Left lung (tissue), 10 donors: Measurements from ENCODE around the gene TRIM46. TPM values are rescaled to one million over a fixed set of nuclear protein-coding genes. Genes with fewer than 3 reads are reported as not detected.
A peak's percentile ranks its signal among the peaks of the same experiment; 100 is the strongest.

ENCODE experiments used
- ATAC-seq: fragments of 200-7000 bp; cut with Tn5 transposase; one replicate; pipeline ENCODE4 v1.9.1; 2020; ENCODE audit warnings: moderate library complexity
- DNase-seq, 4 donors: peaks; one replicate each; pipeline ENCODE4 v3.0.0-alpha.2; 2013 to 2020
- H3K27ac ChIP-seq, 2 donors: fragments of 200-600 bp; sonication (generic) in 1 of 2; one replicate each; pipeline versions ENCODE4 v1.5.0 to v1.8.0; 2020 to 2021
- H3K27me3 ChIP-seq, 2 donors: fragments of 200-600 bp; sonication (generic) in 1 of 2; one replicate each; pipeline versions ENCODE4 v1.5.0 to v1.8.0; 2020 to 2021
- H3K36me3 ChIP-seq, 2 donors: fragments of 200-600 bp; sonication (generic) in 1 of 2; one replicate each; pipeline versions ENCODE4 v1.5.0 to v1.8.0; 2020 to 2021
- H3K4me1 ChIP-seq, 2 donors: fragments of 200-600 bp; one replicate each; pipeline ENCODE4 v1.8.0; 2021
- H3K4me3 ChIP-seq, 2 donors: fragments of 200-600 bp; sonication (generic) in 1 of 2; one replicate each; pipeline versions ENCODE4 v1.5.0 to v1.8.0; 2020 to 2021; ENCODE audit warnings: mild to moderate bottlenecking in 1 of 2
- H3K9me3 ChIP-seq, 2 donors: fragments of 200-600 bp; sonication (generic) in 1 of 2; one replicate each; pipeline versions ENCODE4 v1.5.0 to v1.8.0; 2020 to 2021
- intact Hi-C, 2 donors: fragments of 100-400 bp; cut with DNase I; formaldehyde crosslinking; loops; one replicate each; pipeline versions ENCODE4 v1.11.2 to v1.14.2; 2022
- polyA plus RNA-seq, 6 donors: library from polyadenylated mRNA; unstranded; fragments of 120-200 nt; gene quantifications; one replicate each; pipeline ENCODE4 v1.2.1, GENCODE V29; 2013; ENCODE audit not compliant: insufficient read length in 6 of 6
- total RNA-seq, 2 donors: library from RNA; stranded (reverse); fragmentation: NEBNext Ultra II Directional; extraction: Animal tissue kit (Norgen Biotek cat#: 25700); gene quantifications; one replicate each; pipeline ENCODE4 v1.2.1, GENCODE V29; 2021
- TF ChIP-seq, protein P1 (sequence below), 2 donors: fragments of 200-600 bp; sonication (generic) in 1 of 2; IDR thresholded peaks; one replicate each; pipeline versions ENCODE4 v1.5.0 to v1.8.0; 2021; ENCODE audit warnings: antibody characterized with exemption in 2 of 2
- donor health status: DM: no; HTN: yes; CAD: no.
- donor health status: DM: no; HTN: no; CAD: no.

TRIM46 gene
- total and polyA plus RNA-seq, 8 donors = 0.45 to 6.2 (median 4.2) TPM

DNA sequence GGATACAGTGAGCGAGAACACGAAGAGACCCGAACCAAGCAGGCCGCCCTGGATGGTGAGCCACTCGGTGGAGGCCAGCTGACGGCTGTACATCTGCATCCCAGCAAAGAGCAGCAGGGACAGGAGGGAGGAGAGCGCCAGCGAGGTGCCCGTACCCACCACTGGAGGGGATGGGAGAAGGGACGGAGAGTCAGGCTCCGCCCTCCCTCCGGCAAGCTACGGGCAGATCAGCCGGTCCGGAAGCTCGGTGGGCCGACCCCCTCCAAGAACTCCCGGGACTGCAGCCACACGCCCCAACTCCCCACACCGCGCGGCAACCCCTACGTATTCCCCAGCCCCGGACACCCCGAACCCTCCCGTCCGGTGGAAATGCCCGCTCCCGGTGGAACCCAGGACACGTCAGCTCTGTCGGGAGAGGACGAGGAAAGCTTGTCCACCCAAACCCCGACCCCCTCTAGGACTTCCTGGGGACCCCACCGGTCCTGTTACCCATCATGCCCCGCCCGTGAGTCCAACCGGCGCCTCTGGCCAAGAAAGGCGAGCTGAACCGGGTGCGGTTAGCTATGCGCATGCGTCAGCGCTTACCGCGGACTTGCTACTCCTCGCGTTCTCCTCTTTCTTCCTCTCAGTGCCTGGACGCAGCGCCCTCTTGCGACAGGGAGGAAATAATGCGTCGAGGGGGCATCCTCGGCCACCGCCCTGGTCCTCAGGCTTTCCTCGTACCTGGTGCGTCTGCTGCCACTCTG is 744 bp upstream of the TRIM46 start, which contains the start of gene KRTCAP2:
TSS of gene KRTCAP2 (minus strand) at position 573 of the 746 bp plus-strand sequence. CDS start at position 493, 80 bp downstream.
- peak within 1 kb of the TSS; percentile 78 to 80 for H3K4me3 ChIP-seq
- no peaks in the 10 kb centered on the region for H3K9me3 ChIP-seq
- ATAC-seq = peak; percentile 78
- intact Hi-C loops = no loop called here
- peak within 1 kb of the TSS; percentile 83 to 91 for H3K27ac ChIP-seq
- H3K36me3 ChIP-seq = peaks cover 0 to 23% of the 10 kb centered on the region in 2 donors
- peaks cover 0 to 19% of the 10 kb centered on the region in 2 donors for H3K27me3 ChIP-seq
- TF ChIP-seq, protein P1, sequence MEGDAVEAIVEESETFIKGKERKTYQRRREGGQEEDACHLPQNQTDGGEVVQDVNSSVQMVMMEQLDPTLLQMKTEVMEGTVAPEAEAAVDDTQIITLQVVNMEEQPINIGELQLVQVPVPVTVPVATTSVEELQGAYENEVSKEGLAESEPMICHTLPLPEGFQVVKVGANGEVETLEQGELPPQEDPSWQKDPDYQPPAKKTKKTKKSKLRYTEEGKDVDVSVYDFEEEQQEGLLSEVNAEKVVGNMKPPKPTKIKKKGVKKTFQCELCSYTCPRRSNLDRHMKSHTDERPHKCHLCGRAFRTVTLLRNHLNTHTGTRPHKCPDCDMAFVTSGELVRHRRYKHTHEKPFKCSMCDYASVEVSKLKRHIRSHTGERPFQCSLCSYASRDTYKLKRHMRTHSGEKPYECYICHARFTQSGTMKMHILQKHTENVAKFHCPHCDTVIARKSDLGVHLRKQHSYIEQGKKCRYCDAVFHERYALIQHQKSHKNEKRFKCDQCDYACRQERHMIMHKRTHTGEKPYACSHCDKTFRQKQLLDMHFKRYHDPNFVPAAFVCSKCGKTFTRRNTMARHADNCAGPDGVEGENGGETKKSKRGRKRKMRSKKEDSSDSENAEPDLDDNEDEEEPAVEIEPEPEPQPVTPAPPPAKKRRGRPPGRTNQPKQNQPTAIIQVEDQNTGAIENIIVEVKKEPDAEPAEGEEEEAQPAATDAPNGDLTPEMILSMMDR (IDR thresholded peaks at IDR 0.05) = peak; percentile 89 to 94
- H3K4me1 ChIP-seq = peaks cover 11 to 56% of the 10 kb centered on the region in 2 donors
- peak; percentile 90 to 99 (median 97) for DNase-seq

DNA sequence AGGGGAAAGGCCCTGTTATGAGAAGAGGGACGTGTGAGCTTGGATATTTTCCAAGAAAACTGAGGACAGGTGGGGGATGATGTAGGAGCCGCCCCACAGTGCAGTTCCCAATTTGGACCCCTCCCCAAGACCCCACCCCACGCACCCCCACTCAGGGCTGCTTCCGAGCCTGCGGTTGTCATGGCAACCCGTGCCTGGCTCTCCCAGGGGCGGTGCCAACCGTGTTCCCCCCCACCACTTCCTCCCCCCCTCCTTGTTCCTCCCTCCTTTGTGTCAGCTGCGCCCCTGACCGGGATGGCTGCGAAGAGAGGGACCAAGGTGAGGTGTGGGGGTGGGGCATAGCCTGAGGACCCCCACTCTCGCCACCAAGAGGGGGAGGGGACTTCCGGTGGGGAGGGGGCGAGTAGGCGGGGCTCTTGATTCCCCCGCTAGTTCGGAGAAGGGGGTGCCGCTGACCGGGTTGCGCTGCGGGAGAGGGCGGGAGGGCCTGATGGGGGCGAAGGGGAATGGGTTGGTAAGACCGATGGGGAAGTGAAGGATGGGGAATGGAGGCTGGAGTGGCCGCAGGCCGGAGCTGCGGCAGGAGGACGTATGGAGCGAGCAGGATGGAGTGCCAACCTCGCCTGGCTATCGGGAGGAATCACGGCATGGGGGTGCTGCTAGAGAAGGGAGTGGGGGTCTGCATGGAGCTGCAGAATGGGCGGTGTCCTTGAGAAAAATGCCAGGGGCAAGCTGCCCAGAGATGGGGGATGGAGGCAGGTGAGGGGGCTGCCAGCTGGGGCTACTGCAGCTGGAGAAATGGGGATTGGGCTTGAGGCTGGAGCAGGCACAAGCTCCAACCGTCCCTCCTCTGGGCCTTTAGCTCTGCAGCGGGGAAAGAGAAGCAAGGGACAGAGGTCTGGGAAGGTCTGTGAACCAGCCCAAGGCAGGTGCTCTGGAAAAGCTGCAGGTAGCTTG is 953 bp downstream of the TRIM46 start:
- Histone ChIP-seq H3K4me1 (peaks cover 11 to 63% of the 10 kb centered on the region in 2 donors), H3K9me3 (no peaks in the 10 kb centered on the region), H3K4me3 (peak overlapping the region in 1 of 2 donors; percentile 80), H3K36me3 (peaks cover 0 to 14% of the 10 kb centered on the region in 2 donors), H3K27ac (no peak overlapping the region), H3K27me3 (peaks cover 0 to 19% of the 10 kb centered on the region in 2 donors)
- ATAC-seq (no peak), DNase-seq (peak in 1 of 4 donors; percentile 77)
- intact Hi-C loops = no loop called here
- TF ChIP-seq, protein P1 (IDR thresholded peaks at IDR 0.05) = no peak

DNA sequence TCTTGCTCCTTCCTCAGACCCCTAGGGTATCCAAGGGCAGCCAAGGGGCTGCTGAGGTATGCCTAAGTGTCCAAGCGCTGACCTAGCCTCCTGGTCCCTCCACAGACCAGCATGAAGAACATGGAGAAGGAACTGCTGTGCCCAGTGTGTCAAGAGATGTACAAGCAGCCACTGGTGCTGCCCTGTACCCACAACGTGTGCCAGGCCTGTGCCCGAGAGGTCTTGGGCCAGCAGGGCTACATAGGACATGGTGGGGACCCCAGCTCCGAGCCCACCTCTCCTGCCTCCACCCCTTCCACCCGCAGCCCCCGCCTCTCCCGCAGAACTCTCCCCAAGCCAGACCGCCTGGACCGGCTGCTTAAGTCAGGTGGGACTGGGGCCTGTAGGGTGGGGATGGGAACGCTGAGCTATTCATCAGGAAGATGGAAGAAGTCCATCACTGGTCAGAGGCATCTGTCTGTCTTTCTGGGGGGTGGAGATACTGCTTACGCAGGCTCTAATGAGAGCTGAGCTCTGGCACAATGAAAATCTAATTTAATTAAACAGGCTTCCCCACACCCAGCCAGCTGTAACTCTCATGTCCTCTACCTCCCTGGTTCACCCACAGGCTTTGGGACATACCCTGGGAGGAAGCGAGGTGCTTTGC is 1.8 kb downstream of the TRIM46 start:
- H3K4me3 ChIP-seq = no peak overlapping the region
- DNase-seq (peak in 1 of 4 donors; percentile 79), ATAC-seq (no peak)
- H3K9me3 ChIP-seq = no peaks in the 10 kb centered on the region
- intact Hi-C loops = no loop called here
- H3K4me1 ChIP-seq = peaks cover 11 to 63% of the 10 kb centered on the region in 2 donors
- peaks cover 0 to 19% of the 10 kb centered on the region in 2 donors for H3K27me3 ChIP-seq
- H3K27ac ChIP-seq = no peak overlapping the region
- peaks cover 0 to 7% of the 10 kb centered on the region in 2 donors for H3K36me3 ChIP-seq
- TF ChIP-seq, protein P1 (IDR thresholded peaks at IDR 0.05) = no peak

DNA sequence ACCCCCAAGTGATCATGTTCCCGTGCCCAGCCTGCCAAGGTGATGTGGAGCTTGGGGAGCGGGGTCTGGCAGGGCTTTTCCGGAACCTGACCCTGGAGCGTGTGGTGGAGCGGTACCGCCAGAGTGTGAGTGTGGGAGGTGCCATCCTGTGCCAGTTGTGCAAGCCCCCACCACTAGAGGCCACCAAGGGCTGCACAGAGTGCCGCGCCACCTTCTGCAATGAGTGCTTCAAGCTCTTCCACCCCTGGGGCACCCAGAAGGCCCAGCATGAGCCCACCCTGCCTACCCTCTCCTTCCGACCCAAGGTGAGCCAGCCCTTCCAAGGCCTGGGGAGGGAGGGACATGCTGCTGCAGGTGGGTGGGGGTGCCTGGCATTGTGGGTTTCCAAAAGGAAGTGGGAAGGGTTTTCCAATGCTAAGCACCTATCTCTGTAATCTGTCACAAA is 2.3 kb downstream of the TRIM46 start:
- intact Hi-C loops = no loop called here
- Histone ChIP-seq H3K4me1 (peaks cover 11 to 63% of the 10 kb centered on the region in 2 donors), H3K9me3 (no peaks in the 10 kb centered on the region), H3K27ac (no peak overlapping the region), H3K4me3 (no peak overlapping the region), H3K27me3 (peaks cover 0 to 19% of the 10 kb centered on the region in 2 donors), H3K36me3 (peaks cover 0 to 2% of the 10 kb centered on the region in 2 donors)
- DNase-seq (peak in 1 of 4 donors; percentile 65), ATAC-seq (no peak)
- TF ChIP-seq, protein P1 (IDR thresholded peaks at IDR 0.05) = no peak
